ENCODE measurements around the gene ZNF853. TPM values are rescaled to one million over a fixed set of nuclear protein-coding genes. Genes with fewer than 3 reads are reported as not detected.
"Not testable (repeated sequence)": the region's sequence is repeated elsewhere in the genome, so short reads cannot be mapped to it uniquely, and the experiment has no call there.

Gene ZNF853
- polyA plus RNA-seq, 3 donors, result 0.15 TPM; not detected in 2

DNA sequence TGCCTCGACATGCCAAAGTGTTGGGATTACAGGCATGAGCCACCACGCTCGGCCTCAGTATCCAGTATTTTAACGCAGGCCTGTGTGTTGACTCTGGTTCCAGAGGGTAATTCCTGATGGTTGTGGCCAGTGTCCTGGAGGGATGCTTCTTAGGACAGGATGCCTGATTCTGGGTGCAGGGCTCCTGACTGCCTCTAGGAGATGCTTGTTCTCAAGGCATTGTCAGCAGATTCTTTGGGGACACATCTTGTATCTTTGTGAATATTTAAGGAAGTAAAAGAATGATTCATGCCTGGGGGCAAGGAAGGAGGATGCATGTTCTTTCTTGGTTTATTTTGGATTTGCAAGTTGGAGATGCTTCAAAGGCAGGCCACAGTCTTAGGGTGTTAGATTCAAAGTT lies 36.0 kb upstream of the ZNF853 start:
- Mint-ChIP-seq H3K4me1 (peaks cover 18% of the 10 kb centered on the region), H3K4me3 (peak overlapping the region in 1 of 2 donors; percentile 4), H3K36me3 (peaks cover 32 to 52% of the 10 kb centered on the region in 2 donors), H3K27ac (peak overlapping the region in 4 of 7 donors; percentile 10 to 70 (median 52)), H3K9me3 (peaks cover 0 to 4% (median 0%) of the 10 kb centered on the region in 7 donors), H3K27me3 (ENCODE audit: low read depth in 3 of 3) (peaks cover 0 to 5% (median 2%) of the 10 kb centered on the region in 3 donors)
- Histone ChIP-seq H3K79me2 (ENCODE audit: insufficient read depth, low read length) (peaks cover 2% of the 10 kb centered on the region), H3K27me3 (ENCODE audit: control insufficient read depth in 2 of 2, insufficient read depth in 2 of 2, low read length in 2 of 2) (no peaks in the 10 kb centered on the region), H2AFZ (ENCODE audit: insufficient read depth, low read depth, low read length, poor library complexity, severe bottlenecking) (no peak overlapping the region), H3K4me2 (replicated peaks; ENCODE audit: extremely low read depth, low read length, poor library complexity, severe bottlenecking) (no peak overlapping the region), H4K20me1 (ENCODE audit: insufficient read depth, low read length) (no peaks in the 10 kb centered on the region), H3K9me3 (replicated peaks in 1 of 2; ENCODE audit: control insufficient read depth in 1 of 2, insufficient read depth in 1 of 2, low read length in 2 of 2) (no peaks in the 10 kb centered on the region), H3K4me3 (replicated peaks in 1 of 3; ENCODE audit: low read depth in 2 of 3, low read length in 3 of 3) (no peak overlapping the region), H3K4me1 (ENCODE audit: control insufficient read depth in 1 of 2, insufficient read depth in 2 of 2, low read length in 2 of 2) (peaks cover 12 to 14% of the 10 kb centered on the region in 2 donors), H3K9ac (ENCODE audit: insufficient read depth, low read length, poor library complexity, severe bottlenecking) (no peak overlapping the region), H3K27ac (ENCODE audit: low read depth in 1 of 2, low read length in 2 of 2) (peak overlapping the region in 1 of 2 donors; percentile 13), H3K36me3 (replicated peaks in 1 of 2; ENCODE audit: control insufficient read depth in 1 of 2, insufficient read depth in 2 of 2, low read length in 2 of 2) (peaks cover 28 to 43% of the 10 kb centered on the region in 2 donors)
- intact Hi-C loops (cut with micrococcal nuclease), result no loop called here
- DNase-seq, result peak; percentile 58 to 78 (median 71)
- TF ChIP-seq, protein P1, sequence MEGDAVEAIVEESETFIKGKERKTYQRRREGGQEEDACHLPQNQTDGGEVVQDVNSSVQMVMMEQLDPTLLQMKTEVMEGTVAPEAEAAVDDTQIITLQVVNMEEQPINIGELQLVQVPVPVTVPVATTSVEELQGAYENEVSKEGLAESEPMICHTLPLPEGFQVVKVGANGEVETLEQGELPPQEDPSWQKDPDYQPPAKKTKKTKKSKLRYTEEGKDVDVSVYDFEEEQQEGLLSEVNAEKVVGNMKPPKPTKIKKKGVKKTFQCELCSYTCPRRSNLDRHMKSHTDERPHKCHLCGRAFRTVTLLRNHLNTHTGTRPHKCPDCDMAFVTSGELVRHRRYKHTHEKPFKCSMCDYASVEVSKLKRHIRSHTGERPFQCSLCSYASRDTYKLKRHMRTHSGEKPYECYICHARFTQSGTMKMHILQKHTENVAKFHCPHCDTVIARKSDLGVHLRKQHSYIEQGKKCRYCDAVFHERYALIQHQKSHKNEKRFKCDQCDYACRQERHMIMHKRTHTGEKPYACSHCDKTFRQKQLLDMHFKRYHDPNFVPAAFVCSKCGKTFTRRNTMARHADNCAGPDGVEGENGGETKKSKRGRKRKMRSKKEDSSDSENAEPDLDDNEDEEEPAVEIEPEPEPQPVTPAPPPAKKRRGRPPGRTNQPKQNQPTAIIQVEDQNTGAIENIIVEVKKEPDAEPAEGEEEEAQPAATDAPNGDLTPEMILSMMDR (IDR thresholded peaks at IDR 0.05), result peak; percentile 48
- 100% methylated on average over 4 of the region's 4 CpGs for WGBS (ENCODE audit: insufficient coverage)

DNA sequence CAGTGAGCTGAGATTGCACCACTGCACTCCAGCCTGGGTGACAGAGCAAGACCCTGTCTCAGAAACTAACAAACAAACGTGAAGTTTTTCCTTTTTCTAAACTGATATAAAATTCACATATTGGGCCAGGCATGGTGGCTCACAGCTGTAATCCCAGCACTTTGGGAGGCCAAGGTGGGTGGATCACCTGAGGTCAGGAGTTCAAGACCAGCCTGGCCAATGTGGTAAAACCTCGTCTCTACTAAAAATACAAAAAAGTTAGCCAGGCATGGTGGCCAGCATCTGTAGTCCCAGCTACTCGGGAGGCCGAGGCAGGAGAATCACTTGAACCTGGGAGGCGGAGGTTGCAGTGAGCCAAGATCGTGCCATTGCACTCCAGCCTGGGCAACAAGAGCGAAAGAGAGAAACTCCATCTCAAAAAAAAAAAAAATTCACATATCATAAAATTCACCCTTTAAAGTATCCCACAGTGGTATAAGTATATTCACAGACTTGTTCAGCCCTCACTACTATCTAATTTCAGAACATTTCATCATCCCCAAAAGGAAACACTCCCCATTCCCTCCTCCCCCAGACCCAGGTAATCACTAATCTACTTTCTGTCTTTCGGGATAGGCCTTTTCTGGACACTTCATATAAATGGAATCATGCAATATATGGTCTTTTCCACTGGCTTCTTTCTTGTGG lies 29.5 kb upstream of the ZNF853 start:
- peaks cover 10 to 13% of the 10 kb centered on the region in 2 donors for H3K4me1 ChIP-seq (ENCODE audit: control insufficient read depth in 1 of 2, insufficient read depth in 2 of 2, low read length in 2 of 2)
- not testable (repeated sequence) for H3K9me3 ChIP-seq (replicated peaks in 1 of 2; ENCODE audit: control insufficient read depth in 1 of 2, insufficient read depth in 1 of 2, low read length in 2 of 2); H3K27ac ChIP-seq (ENCODE audit: low read depth in 1 of 2, low read length in 2 of 2); H4K20me1 ChIP-seq (ENCODE audit: insufficient read depth, low read length); H3K27me3 Mint-ChIP-seq (ENCODE audit: low read depth in 3 of 3); H3K4me2 ChIP-seq (replicated peaks; ENCODE audit: extremely low read depth, low read length, poor library complexity, severe bottlenecking); H3K9ac ChIP-seq (ENCODE audit: insufficient read depth, low read length, poor library complexity, severe bottlenecking); H3K4me1 Mint-ChIP-seq; H3K79me2 ChIP-seq (ENCODE audit: insufficient read depth, low read length); H3K9me3 Mint-ChIP-seq; DNase-seq; H3K4me3 Mint-ChIP-seq; H3K27me3 ChIP-seq (ENCODE audit: control insufficient read depth in 2 of 2, insufficient read depth in 2 of 2, low read length in 2 of 2); H3K4me3 ChIP-seq (replicated peaks in 1 of 3; ENCODE audit: low read depth in 2 of 3, low read length in 3 of 3); H2AFZ ChIP-seq (ENCODE audit: insufficient read depth, low read depth, low read length, poor library complexity, severe bottlenecking); H3K27ac Mint-ChIP-seq
- H3K36me3 ChIP-seq (replicated peaks in 1 of 2; ENCODE audit: control insufficient read depth in 1 of 2, insufficient read depth in 2 of 2, low read length in 2 of 2), result peaks cover 37 to 72% of the 10 kb centered on the region in 2 donors
- H3K36me3 Mint-ChIP-seq, result peaks cover 54 to 74% of the 10 kb centered on the region in 2 donors
- intact Hi-C loops (cut with micrococcal nuclease), result loop anchor here (5.0 kb wide), 1 partner anchor 46 kb away; no protein-coding TSS in a partner anchor
- 96% methylated on average over 5 of the region's 8 CpGs for WGBS (ENCODE audit: insufficient coverage)
